Activated CD4-positive, alpha-beta T cell treated with anti-CD3 and anti-CD28 coated beads, Interleukin-2, amount 10 ng/mL, durations not matched to agents 24 days and 14 days (primary cell): ENCODE data around the gene GCHFR. TPM values are rescaled to one million over a fixed set of nuclear protein-coding genes. Genes with fewer than 3 reads are reported as not detected.

ENCODE experiments used
- DNase-seq: peaks from one replicate; pipeline ENCODE4 v3.0.0; 2022
- H3K27ac Mint-ChIP-seq: one replicate; pipeline ENCODE4 v1.8.0; 2022; ENCODE audit warnings: mild to moderate bottlenecking, mixed read lengths
- H3K27me3 Mint-ChIP-seq: one replicate; pipeline ENCODE4 v1.8.0; 2022; ENCODE audit warnings: mixed read lengths
- H3K36me3 Mint-ChIP-seq: one replicate; pipeline ENCODE4 v1.8.0; 2022; ENCODE audit warnings: low read depth, mild to moderate bottlenecking, mixed read lengths
- H3K4me1 Mint-ChIP-seq: one replicate; pipeline ENCODE4 v1.8.0; 2021; ENCODE audit warnings: mixed read lengths
- H3K4me3 Mint-ChIP-seq: one replicate; pipeline ENCODE4 v1.8.0; 2022; ENCODE audit warnings: mild to moderate bottlenecking, moderate library complexity, mixed read lengths
- H3K9me3 Mint-ChIP-seq: one replicate; pipeline ENCODE4 v1.8.0; 2021; ENCODE audit warnings: mixed read lengths
- intact Hi-C: fragments of 100-400 bp; cut with micrococcal nuclease; formaldehyde crosslinking; loops from one replicate; pipeline ENCODE4 v1.15.1; 2023
- total RNA-seq: library from RNA; stranded (reverse); gene quantifications from 2 replicates; pipeline ENCODE4 v1.2.3, GENCODE V29; 2022

The GCHFR gene
- total RNA-seq, 1 donor from 2014 or later = 34.7 TPM

GRCh38 chr15:40743921-40744814 lies 19.7 kb upstream of the GCHFR start:
- H3K36me3 Mint-ChIP-seq = peaks cover 50% of the 10 kb centered on the region
- H3K9me3 Mint-ChIP-seq = no peaks in the 10 kb centered on the region
- peak; percentile 91 for DNase-seq
- peak overlapping the region; percentile 94 for H3K27ac Mint-ChIP-seq
- intact Hi-C loops = loop anchor here (1.0 to 2.0 kb wide), 3 partner anchors 11 to 49 kb away; partner anchors contain the start of genes RAD51 and RMDN3
- peak overlapping the region; percentile 70 for H3K4me3 Mint-ChIP-seq
- H3K4me1 Mint-ChIP-seq = peaks cover 35% of the 10 kb centered on the region
- no peaks in the 10 kb centered on the region for H3K27me3 Mint-ChIP-seq

DNA sequence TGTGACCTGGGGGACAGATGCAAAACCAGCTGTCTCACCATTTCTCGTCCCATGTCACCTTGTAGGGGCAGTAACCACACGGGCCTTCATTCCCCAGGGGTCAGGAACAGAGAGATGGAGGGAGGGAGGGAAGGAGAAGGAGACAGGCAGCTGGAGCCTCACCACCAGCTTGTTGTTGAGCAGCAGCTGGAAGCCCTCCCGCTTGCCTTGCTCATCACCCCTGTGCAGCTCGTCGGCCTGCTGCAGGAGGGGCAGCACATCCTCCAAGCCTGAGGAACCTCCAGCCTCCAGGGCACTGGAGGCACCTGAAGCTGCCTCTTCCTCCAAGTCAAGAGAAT lies 19.1 kb upstream of the GCHFR start:
- peaks cover 35% of the 10 kb centered on the region for H3K4me1 Mint-ChIP-seq

DNA sequence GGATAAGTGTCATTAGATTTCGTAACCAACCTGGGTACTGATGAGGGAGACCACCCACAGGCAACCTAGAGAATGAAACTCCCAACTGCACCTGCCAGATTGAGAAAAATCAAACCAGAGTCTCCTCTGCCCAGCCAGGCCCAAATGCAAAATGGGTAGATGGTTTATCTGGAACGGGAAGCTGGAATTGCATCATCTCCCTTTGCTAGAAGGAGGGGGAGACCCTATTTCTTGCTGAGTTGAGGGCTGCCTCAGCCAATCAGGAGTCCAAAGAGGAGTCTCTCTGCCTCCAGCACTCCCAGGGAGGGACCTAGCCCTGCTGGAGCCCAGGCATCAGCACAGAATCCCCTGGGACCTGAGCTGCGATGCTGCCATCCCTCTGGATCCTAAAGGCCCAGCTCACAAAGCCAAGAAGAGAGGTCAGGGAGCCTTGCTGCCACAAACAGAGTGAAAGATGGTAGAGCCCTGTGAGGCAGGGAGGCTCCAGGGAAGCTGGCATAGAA lies 16.9 kb upstream of the GCHFR start:
- Mint-ChIP-seq H3K36me3 (peaks cover 52% of the 10 kb centered on the region), H3K9me3 (no peaks in the 10 kb centered on the region), H3K4me1 (peaks cover 40% of the 10 kb centered on the region), H3K27ac (peak overlapping the region; percentile 48), H3K27me3 (no peaks in the 10 kb centered on the region), H3K4me3 (no peak overlapping the region)
- intact Hi-C loops = no loop called here
- DNase-seq = no peak

More for the DNA sequence above, 19.1 kb upstream of the GCHFR start:
- Mint-ChIP-seq H3K4me3 (peak overlapping the region; percentile 7), H3K27ac (peak overlapping the region; percentile 94), H3K36me3 (peaks cover 50% of the 10 kb centered on the region), H3K27me3 (no peaks in the 10 kb centered on the region), H3K9me3 (no peaks in the 10 kb centered on the region)
- DNase-seq = no peak
- intact Hi-C loops = loop anchor here (1.0 to 2.0 kb wide), 3 partner anchors 11 to 50 kb away; partner anchors contain the start of genes RAD51 and RMDN3

DNA sequence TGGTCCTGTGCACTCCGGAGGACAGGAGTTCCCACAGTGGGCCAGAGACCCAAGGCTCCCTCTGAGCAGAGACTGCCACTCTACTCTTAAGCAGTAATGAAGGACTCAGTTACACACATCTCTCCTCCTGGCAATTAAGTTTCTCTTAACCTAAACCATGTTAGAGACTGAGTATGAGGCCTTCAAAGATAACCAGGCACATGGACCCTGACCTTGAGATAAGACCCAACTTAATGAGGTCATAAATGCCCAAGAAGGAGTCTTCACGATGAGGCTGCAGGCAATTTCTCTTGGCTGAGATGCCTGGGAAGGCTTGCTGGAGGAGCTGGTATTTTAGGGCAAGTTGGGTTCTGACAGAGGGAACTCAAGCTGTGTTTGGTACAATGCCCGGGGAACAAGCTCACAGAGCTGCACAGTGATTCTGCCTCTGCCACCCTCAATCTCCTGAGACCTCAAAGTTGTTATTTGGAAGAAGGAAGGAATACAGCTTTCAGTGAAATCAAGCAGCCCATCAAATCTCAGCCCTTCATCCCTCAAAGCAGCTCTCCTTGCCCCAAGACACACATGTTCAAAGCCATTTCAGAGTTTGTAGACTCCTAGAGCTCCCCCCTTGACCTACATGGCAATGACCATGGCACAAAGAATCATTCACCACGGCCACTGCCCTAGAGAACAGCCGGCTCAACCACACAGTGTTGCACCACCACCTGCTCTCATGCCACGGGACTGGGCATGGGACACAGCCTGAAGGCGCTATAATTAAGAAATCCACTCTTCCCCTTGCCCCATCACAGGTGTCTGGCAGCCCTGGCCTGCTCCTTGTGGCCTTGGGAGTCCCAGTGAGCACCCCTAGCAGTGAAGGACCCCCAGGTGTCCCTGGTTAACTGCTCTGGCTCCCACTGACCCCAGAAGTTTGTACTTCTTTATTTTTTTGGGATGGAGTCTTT lies 15.9 kb upstream of the GCHFR start:
- intact Hi-C loops = no loop called here
- DNase-seq = no peak
- Mint-ChIP-seq H3K4me3 (no peak overlapping the region), H3K4me1 (peaks cover 43% of the 10 kb centered on the region), H3K27ac (peak overlapping the region; percentile 10), H3K36me3 (peaks cover 54% of the 10 kb centered on the region), H3K9me3 (no peaks in the 10 kb centered on the region), H3K27me3 (no peaks in the 10 kb centered on the region)

GRCh38 chr15:40749151-40749630 lies 14.7 kb upstream of the GCHFR start:
- peaks cover 53% of the 10 kb centered on the region for H3K36me3 Mint-ChIP-seq
- no peaks in the 10 kb centered on the region for H3K9me3 Mint-ChIP-seq
- H3K27ac Mint-ChIP-seq = peak overlapping the region; percentile 52
- no peaks in the 10 kb centered on the region for H3K27me3 Mint-ChIP-seq
- DNase-seq = no peak
- no peak overlapping the region for H3K4me3 Mint-ChIP-seq
- peaks cover 44% of the 10 kb centered on the region for H3K4me1 Mint-ChIP-seq
- intact Hi-C loops = no loop called here

DNA sequence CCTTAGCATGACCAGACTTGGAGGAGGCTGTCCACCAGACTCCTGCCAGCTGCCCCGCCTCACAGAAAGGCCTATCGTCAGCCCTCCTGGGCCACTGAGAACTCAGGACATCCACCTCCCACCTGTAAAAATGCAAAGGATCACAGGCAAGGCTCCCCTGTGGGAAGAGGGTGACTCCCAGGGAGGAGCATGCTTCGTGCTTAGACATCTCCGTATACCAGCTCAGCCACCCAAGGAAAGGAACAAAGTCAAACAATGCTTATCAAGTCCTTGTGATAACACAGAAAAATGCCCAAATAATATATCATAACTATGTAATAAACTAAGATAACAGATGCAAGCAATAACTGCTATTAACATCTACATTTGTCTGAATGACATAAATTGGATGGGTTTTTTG lies 13.0 kb upstream of the GCHFR start:
- no peak for DNase-seq
- Mint-ChIP-seq H3K9me3 (no peaks in the 10 kb centered on the region), H3K4me1 (peaks cover 37% of the 10 kb centered on the region), H3K27ac (no peak overlapping the region), H3K36me3 (peaks cover 44% of the 10 kb centered on the region), H3K4me3 (no peak overlapping the region), H3K27me3 (no peaks in the 10 kb centered on the region)
- intact Hi-C loops = no loop called here

DNA sequence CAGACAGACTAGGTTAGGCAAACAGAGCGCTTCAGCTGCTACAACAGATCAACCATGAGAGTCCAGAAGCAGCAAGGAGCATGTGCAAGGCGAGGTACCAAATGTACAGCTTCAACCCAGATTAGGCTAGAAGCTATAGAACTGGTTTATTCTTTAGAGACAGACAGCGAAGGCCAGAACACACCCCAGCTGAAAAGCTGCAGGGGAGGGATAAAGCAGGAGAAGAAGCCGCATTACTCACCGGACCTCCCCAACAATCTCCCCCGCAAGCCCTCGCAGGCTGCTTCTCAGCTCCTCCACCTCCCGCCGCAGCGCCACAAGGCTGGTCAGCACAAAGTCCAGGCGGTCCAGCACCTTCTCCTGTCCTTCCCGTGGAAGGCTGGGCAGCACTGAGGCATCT lies 12.1 kb upstream of the GCHFR start:
- Mint-ChIP-seq H3K9me3 (no peaks in the 10 kb centered on the region), H3K27ac (no peak overlapping the region), H3K4me3 (no peak overlapping the region), H3K4me1 (peaks cover 40% of the 10 kb centered on the region), H3K27me3 (no peaks in the 10 kb centered on the region), H3K36me3 (peaks cover 40% of the 10 kb centered on the region)
- intact Hi-C loops = no loop called here
- DNase-seq = no peak

DNA sequence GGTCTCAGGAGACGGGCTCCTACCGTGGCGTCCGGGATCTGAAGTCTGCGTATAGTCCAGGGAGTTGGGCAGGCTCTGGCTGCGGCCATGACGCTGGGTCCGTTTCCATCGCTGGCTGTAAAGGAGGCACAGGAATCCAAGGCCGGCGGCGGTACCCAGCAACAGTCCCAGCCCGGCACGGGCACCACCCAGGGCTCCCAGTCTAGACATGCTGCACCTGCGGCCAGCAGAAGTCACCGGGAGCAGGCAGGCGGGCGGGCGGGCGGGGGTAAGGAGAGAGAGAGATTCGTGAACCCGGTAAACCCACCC lies 9.3 kb upstream of the GCHFR start:
- Mint-ChIP-seq H3K27ac (peak overlapping the region; percentile 98), H3K27me3 (no peaks in the 10 kb centered on the region), H3K4me3 (peak overlapping the region; percentile 98), H3K36me3 (peaks cover 24% of the 10 kb centered on the region), H3K9me3 (no peaks in the 10 kb centered on the region), H3K4me1 (peaks cover 38% of the 10 kb centered on the region)
- intact Hi-C loops = no loop called here
- peak; percentile 76 for DNase-seq

- Mint-ChIP-seq H3K4me3 (peak within 1 kb of the TSS; percentile 98), H3K9me3 (no peaks in the 10 kb centered on the region), H3K36me3 (peaks cover 21% of the 10 kb centered on the region), H3K4me1 (peaks cover 38% of the 10 kb centered on the region), H3K27me3 (no peaks in the 10 kb centered on the region), H3K27ac (peak within 1 kb of the TSS; percentile 98)
- DNase-seq = peak; percentile 99
- intact Hi-C loops = loop anchor here (1.0 to 5.0 kb wide), 5 partner anchors 9 to 78 kb away; partner anchors contain the start of genes DNAJC17, GCHFR and ZFYVE19
Measured at GRCh38 chr15:40754883-40755811, 8.7 kb upstream of the GCHFR start, which contains the start of gene RMDN3. RMDN3 (minus strand) TSS chr15:40755254; CDS start chr15:40754783, 471 bp downstream.

DNA sequence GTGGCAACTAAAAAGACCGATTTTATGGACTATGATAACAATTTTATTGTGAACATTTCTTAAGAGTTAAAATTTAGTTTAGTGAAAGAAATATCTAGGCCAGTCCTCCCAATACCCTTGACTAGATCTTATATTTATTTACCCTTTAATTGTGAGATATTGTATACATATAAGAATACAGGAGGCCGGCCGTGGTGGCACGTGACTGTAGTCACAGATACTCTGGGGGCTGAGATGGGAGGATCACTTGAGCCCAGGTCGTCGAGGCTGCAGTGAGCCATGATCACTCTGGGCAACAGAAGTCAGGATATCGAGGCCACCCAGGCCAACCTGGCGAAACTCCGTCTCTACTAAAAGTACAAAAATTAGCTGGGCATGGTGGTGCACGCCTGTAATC lies 8.1 kb upstream of the GCHFR start:
- Mint-ChIP-seq H3K9me3 (no peaks in the 10 kb centered on the region), H3K36me3 (peaks cover 19% of the 10 kb centered on the region), H3K27me3 (peaks cover 2% of the 10 kb centered on the region), H3K27ac (peak overlapping the region; percentile 98), H3K4me1 (peaks cover 40% of the 10 kb centered on the region), H3K4me3 (peak overlapping the region; percentile 98)
- no peak for DNase-seq
- intact Hi-C loops = loop anchor here (1.0 to 5.0 kb wide), 5 partner anchors 8 to 79 kb away; partner anchors contain the start of genes DNAJC17, GCHFR and ZFYVE19

GRCh38 chr15:40756938-40757337 lies 6.9 kb upstream of the GCHFR start:
- no peak for DNase-seq
- Mint-ChIP-seq H3K27ac (peak overlapping the region; percentile 1), H3K27me3 (peaks cover 2% of the 10 kb centered on the region), H3K4me1 (peaks cover 35% of the 10 kb centered on the region), H3K4me3 (peak overlapping the region; percentile 10), H3K36me3 (peaks cover 12% of the 10 kb centered on the region), H3K9me3 (no peaks in the 10 kb centered on the region)
- intact Hi-C loops = loop anchor here (5.0 kb wide), 1 partner anchor 80 kb away; no protein-coding TSS in a partner anchor

DNA sequence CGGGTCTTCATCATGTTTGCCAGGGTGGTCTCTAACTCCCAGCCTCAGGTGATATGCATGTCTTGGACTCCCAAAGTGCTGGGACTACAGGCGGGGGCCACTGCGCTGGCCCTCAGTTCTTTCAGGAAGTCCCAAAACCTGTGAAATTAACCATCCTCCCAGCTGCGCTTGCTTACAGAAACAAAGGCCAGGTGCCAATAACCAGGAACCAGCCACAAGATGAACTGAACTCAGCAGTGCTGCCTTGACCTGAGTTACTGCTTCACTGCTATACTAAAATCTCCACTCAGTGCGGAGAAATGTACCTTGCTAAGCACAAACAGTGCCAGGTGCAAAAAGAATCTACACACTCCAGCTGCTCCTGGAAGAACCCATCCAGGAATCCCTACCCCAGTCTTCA lies 3.9 kb upstream of the GCHFR start:
- peaks cover 2% of the 10 kb centered on the region for H3K27me3 Mint-ChIP-seq
- no peak for DNase-seq
- H3K4me3 Mint-ChIP-seq = no peak overlapping the region
- H3K4me1 Mint-ChIP-seq = peaks cover 24% of the 10 kb centered on the region
- intact Hi-C loops = loop anchor here (5.0 to 10.0 kb wide), 4 partner anchors 83 to 195 kb away; partner anchors contain the start of genes CCDC32, KNL1, RPUSD2 and VPS18
- no peaks in the 10 kb centered on the region for H3K9me3 Mint-ChIP-seq
- H3K36me3 Mint-ChIP-seq = no peaks in the 10 kb centered on the region
- H3K27ac Mint-ChIP-seq = no peak overlapping the region
